ENCODE data around the gene KCNT1. TPM values are rescaled to one million over a fixed set of nuclear protein-coding genes. Genes with fewer than 3 reads are reported as not detected.
A peak's percentile ranks its signal among the peaks of the same experiment; 100 is the strongest.

KCNT1 gene
- total RNA-seq, result 0.14 TPM in 1 of 2 replicates, not detected in the other
- long read RNA-seq, result 0 reads

- Mint-ChIP-seq H3K4me3 (no peak within 1 kb of the TSS), H3K36me3 (ENCODE audit: low read depth) (no peaks in the 10 kb centered on the region), H3K27ac (ENCODE audit: unreplicated experiment) (no peak within 1 kb of the TSS)
These were observed at the start of gene KCNT1 for GRCh38 chr9:135701959-135702721. KCNT1 (plus strand) TSS chr9:135702185; CDS start chr9:135702259, 74 bp downstream.

GRCh38 chr9:135655317-135655716, 46.7 kb upstream of the KCNT1 start:
- peaks cover 3% of the 10 kb centered on the region for H3K27me3 Mint-ChIP-seq (ENCODE audit: low read depth)
- H3K4me1 Mint-ChIP-seq, result no peaks in the 10 kb centered on the region
- peaks cover 1% of the 10 kb centered on the region for H3K36me3 Mint-ChIP-seq (ENCODE audit: low read depth)
- H3K27ac Mint-ChIP-seq (ENCODE audit: unreplicated experiment), result no peak overlapping the region
- peaks cover 8% of the 10 kb centered on the region for H3K9me3 Mint-ChIP-seq
- DNase-seq (ENCODE audit: low read depth, low spot score), result no peak
- no peak overlapping the region for H3K4me3 Mint-ChIP-seq
- TF ChIP-seq CTCF (conservative IDR thresholded peaks at IDR 0.05), result no peak

More at GRCh38 chr9:135701959-135702721, at the start of gene KCNT1:
- Mint-ChIP-seq H3K4me1 (no peaks in the 10 kb centered on the region), H3K27me3 (ENCODE audit: low read depth) (peaks cover 12% of the 10 kb centered on the region), H3K9me3 (no peaks in the 10 kb centered on the region)
- peak; percentile 97 for TF ChIP-seq CTCF (conservative IDR thresholded peaks at IDR 0.05)
- DNase-seq (ENCODE audit: low read depth, low spot score), result peak; percentile 85

- Mint-ChIP-seq H3K36me3 (ENCODE audit: low read depth) (no peaks in the 10 kb centered on the region), H3K4me1 (peaks cover 7% of the 10 kb centered on the region), H3K4me3 (no peak overlapping the region), H3K27me3 (ENCODE audit: low read depth) (no peaks in the 10 kb centered on the region), H3K9me3 (peaks cover 4% of the 10 kb centered on the region), H3K27ac (ENCODE audit: unreplicated experiment) (no peak overlapping the region)
- DNase-seq (ENCODE audit: low read depth, low spot score), result no peak
- TF ChIP-seq CTCF (conservative IDR thresholded peaks at IDR 0.05), result no peak
These were observed 44.6 kb upstream of the KCNT1 start for GRCh38 chr9:135657416-135657815.

GRCh38 chr9:135659252-135659651, 42.7 kb upstream of the KCNT1 start:
- Mint-ChIP-seq H3K9me3 (peaks cover under 1% of the 10 kb centered on the region), H3K4me3 (no peak overlapping the region), H3K27me3 (ENCODE audit: low read depth) (no peaks in the 10 kb centered on the region), H3K27ac (ENCODE audit: unreplicated experiment) (no peak overlapping the region), H3K36me3 (ENCODE audit: low read depth) (no peaks in the 10 kb centered on the region), H3K4me1 (peaks cover 8% of the 10 kb centered on the region)
- no peak for TF ChIP-seq CTCF (conservative IDR thresholded peaks at IDR 0.05)
- DNase-seq (ENCODE audit: low read depth, low spot score), result no peak

- Mint-ChIP-seq H3K36me3 (ENCODE audit: low read depth) (no peaks in the 10 kb centered on the region), H3K27me3 (ENCODE audit: low read depth) (no peaks in the 10 kb centered on the region), H3K27ac (ENCODE audit: unreplicated experiment) (no peak overlapping the region), H3K4me1 (peaks cover 8% of the 10 kb centered on the region), H3K9me3 (no peaks in the 10 kb centered on the region), H3K4me3 (no peak overlapping the region)
- no peak for DNase-seq (ENCODE audit: low read depth, low spot score)
- no peak for TF ChIP-seq CTCF (conservative IDR thresholded peaks at IDR 0.05)
These were observed 41.6 kb upstream of the KCNT1 start for GRCh38 chr9:135660407-135660806.
